Ovary (tissue), 3 donors: ENCODE data around the gene GPC3.

Experiments
- EP300 ChIP-seq: sonication (generic); formaldehyde crosslinking; IDR thresholded peaks from one replicate; pipeline ENCODE4 v1.6.1; 2017; ENCODE audit warnings: antibody characterized with exemption
- POLR2A ChIP-seq: fragments of 450-650 bp; IDR thresholded peaks from one replicate; pipeline ENCODE4 v1.6.1; 2017; ENCODE audit warnings: antibody characterized with exemption, mild to moderate bottlenecking, moderate library complexity
- TF ChIP-seq, protein P1 (sequence below), 3 donors: fragments of 450-650 bp in 2 of 3; fragments of 200-600 bp in 1 of 3; IDR thresholded peaks; one replicate each; pipeline versions ENCODE4 v1.5.1 to v1.8.0; 2016 to 2022; ENCODE audit warnings: antibody characterized with exemption in 3 of 3, mild to moderate bottlenecking in 1 of 3
- donor health status: DM: no; HTN: no; CAD: no.

DNA sequence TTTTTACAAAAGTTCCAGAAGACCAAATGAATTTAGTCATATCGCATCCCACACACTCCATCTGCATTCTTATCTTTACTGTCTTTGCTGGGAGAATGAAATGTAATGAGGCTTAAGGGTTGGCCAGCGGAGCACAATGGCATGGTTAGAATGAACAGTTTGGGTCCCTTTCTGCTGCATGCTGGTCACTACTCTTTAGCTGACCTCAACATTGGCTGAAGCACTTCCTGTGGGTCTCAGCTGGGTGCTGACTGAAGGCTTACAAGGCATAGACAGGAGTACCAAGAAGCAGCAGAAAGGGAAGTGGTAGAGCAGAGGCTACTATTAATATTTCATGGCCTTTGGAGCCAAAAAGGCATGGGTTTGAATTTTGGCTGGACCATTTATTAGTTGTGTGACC, 410.7 kb downstream of the GPC3 start:
- TF ChIP-seq, protein P1, sequence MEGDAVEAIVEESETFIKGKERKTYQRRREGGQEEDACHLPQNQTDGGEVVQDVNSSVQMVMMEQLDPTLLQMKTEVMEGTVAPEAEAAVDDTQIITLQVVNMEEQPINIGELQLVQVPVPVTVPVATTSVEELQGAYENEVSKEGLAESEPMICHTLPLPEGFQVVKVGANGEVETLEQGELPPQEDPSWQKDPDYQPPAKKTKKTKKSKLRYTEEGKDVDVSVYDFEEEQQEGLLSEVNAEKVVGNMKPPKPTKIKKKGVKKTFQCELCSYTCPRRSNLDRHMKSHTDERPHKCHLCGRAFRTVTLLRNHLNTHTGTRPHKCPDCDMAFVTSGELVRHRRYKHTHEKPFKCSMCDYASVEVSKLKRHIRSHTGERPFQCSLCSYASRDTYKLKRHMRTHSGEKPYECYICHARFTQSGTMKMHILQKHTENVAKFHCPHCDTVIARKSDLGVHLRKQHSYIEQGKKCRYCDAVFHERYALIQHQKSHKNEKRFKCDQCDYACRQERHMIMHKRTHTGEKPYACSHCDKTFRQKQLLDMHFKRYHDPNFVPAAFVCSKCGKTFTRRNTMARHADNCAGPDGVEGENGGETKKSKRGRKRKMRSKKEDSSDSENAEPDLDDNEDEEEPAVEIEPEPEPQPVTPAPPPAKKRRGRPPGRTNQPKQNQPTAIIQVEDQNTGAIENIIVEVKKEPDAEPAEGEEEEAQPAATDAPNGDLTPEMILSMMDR (IDR thresholded peaks at IDR 0.05), result no peak
- TF ChIP-seq POLR2A (no peak), EP300 (no peak)
